Prostate gland (tissue), 2 donors: Measurements from ENCODE around the gene CDYL2.

ENCODE experiments used
- CTCF ChIP-seq, 4 experiments: fragments of 200-600 bp in 2 of 4; fragments of 450-650 bp in 2 of 4; sonication (generic) in 2 of 4; IDR thresholded peaks; 1 replicate in 3 of 4; 2 replicates in 1 of 4; pipeline ENCODE4 v1.5.1; 2016 to 2019; ENCODE audit warnings: antibody characterized with exemption in 4 of 4, mild to moderate bottlenecking in 2 of 4, moderate library complexity in 2 of 4
- POLR2A ChIP-seq: fragments of 450-650 bp; IDR thresholded peaks from one replicate; pipeline ENCODE4 v1.6.1; 2016; ENCODE audit warnings: antibody characterized with exemption, mild to moderate bottlenecking

GRCh38 chr16:80652441-80652840, 152.0 kb downstream of the CDYL2 start:
- TF ChIP-seq CTCF (IDR thresholded peaks at IDR 0.05) (no peak), POLR2A (no peak)
